B cell (primary cell): ENCODE data around the gene PACRG.

Experiments
- CTCF ChIP-seq: fragments of 200-600 bp; IDR thresholded peaks from one replicate; pipeline ENCODE4 v1.8.0; 2022; ENCODE audit warnings: antibody characterized with exemption, mild to moderate bottlenecking
- EZH2 ChIP-seq: IDR thresholded peaks from 2 replicates; pipeline ENCODE4 v1.6.1; 2012; ENCODE audit warnings: borderline replicate concordance, low read depth, mild to moderate bottlenecking, moderate library complexity, low read length; ENCODE audit not compliant: insufficient read depth, poor library complexity, severe bottlenecking

- no peak for TF ChIP-seq CTCF
- no peak for TF ChIP-seq EZH2
These were observed 233.1 kb downstream of the PACRG start for GRCh38 chr6:162960679-162961457.
